ENCODE data around the gene RETREG3.

GRCh38 chr17:42548993-42549755, 60.0 kb downstream of the RETREG3 start:
- no peak for TF ChIP-seq EZH2phosphoT487 (IDR thresholded peaks at IDR 0.05; ENCODE audit: borderline replicate concordance, low read length)
- TF ChIP-seq CTCF (IDR thresholded peaks at IDR 0.05; ENCODE audit: low read depth, low read length, poor library complexity, severe bottlenecking), result no peak
